HCT116 (cell line): ENCODE measurements around the gene UQCRC1. TPM values are rescaled to one million over a fixed set of nuclear protein-coding genes. Genes with fewer than 3 reads are reported as not detected.

Source experiments
- ATAC-seq: fragments of 200-7000 bp; cut with Tn5 transposase; 2 replicates; pipeline ENCODE4 v1.9.1; 2020; ENCODE audit warnings: mild to moderate bottlenecking, moderate library complexity
- BruUV-seq: library from RNA; stranded (reverse); fragments of 400-500 nt; replicated peaks from 2 replicates; lab custom pipeline; 2021; lab: Mats Ljungman, UMichigan
- CTCF ChIA-PET: fragments of 300-600 bp; sonication (Branson Sonifier 250); formaldehyde crosslinking; loops from one replicate; lab custom pipeline; 2021; ENCODE audit warnings: antibody characterized with exemption; lab: Charles Lee
- POLR2A ChIA-PET: fragments of 300-600, 350-600 bp; sonication (Branson Sonifier 250); formaldehyde crosslinking; loops from one replicate; lab custom pipeline; 2021; ENCODE audit warnings: antibody characterized with exemption; lab: Charles Lee
- RAD21 ChIA-PET, 2 experiments: fragments of 300-600 bp; sonication (Branson Sonifier 250); formaldehyde crosslinking; loops; one replicate each; lab custom pipeline; 2023; ENCODE audit warnings: low total read pairs in 2 of 2; ENCODE audit not compliant: uncharacterized antibody in 2 of 2, unreplicated experiment in 2 of 2, low non-redundant PET in 1 of 2; lab: Charles Lee
- DNase-seq: peaks from one replicate; pipeline ENCODE4 v3.0.0-alpha.2; 2010; ENCODE audit warnings: low read depth, low spot score
- H2AFZ ChIP-seq: fragments of 200-600 bp; shearing (Covaris generic), sonication (generic); 2 replicates; pipeline ENCODE4 v1.6.1; 2017; ENCODE audit warnings: low read depth, mixed run types, mixed read lengths, antibody characterized with exemption, low read length; ENCODE audit not compliant: poor library complexity, severe bottlenecking
- H3K27ac ChIP-seq: 2 replicates; pipeline ENCODE4 v1.5.1; 2012; ENCODE audit warnings: low read depth, low read length
- H3K27me3 ChIP-seq: fragments of 200-600 bp; sonication (generic); 2 replicates; pipeline ENCODE4 v1.6.1; 2016; ENCODE audit warnings: mixed run types, low read length, mixed read lengths; ENCODE audit not compliant: insufficient read depth
- H3K36me3 ChIP-seq, 2 experiments: fragments of 200-500 bp in 1 of 2; fragments of 200-600 bp in 1 of 2; sonication (Bioruptor generic) in 1 of 2; sonication (generic) in 1 of 2; 2 replicates each; pipeline versions ENCODE4 v1.5.1 to v1.6.1; 2014 to 2016; ENCODE audit warnings: low read length in 2 of 2, inconsistent platforms in 1 of 2, mixed read lengths in 1 of 2, mixed run types in 1 of 2; ENCODE audit not compliant: insufficient read depth in 2 of 2, control insufficient read depth in 1 of 2
- H3K4me1 ChIP-seq, 2 experiments: fragments of 200-600 bp in 1 of 2; sonication (generic) in 1 of 2; 2 replicates each; pipeline versions ENCODE4 v1.5.1 to v1.6.1; 2012 to 2017; ENCODE audit warnings: low read length in 2 of 2, inconsistent platforms in 1 of 2, mild to moderate bottlenecking in 1 of 2, mixed read lengths in 1 of 2, mixed run types in 1 of 2, moderate library complexity in 1 of 2; ENCODE audit not compliant: insufficient read depth in 2 of 2, control insufficient read depth in 1 of 2
- H3K4me2 ChIP-seq: fragments of 200-600 bp; sonication (generic); 2 replicates; pipeline ENCODE4 v1.6.1; 2017; ENCODE audit warnings: mixed run types, low read length, mixed read lengths
- H3K4me3 ChIP-seq, 2 experiments: fragments of 200-600 bp in 1 of 2; sonication (generic) in 1 of 2; replicated peaks in 1 of 2; 2 replicates each; pipeline ENCODE4 v1.5.1; 2011 to 2016; ENCODE audit warnings: low read length in 2 of 2, control low read depth in 1 of 2, low read depth in 1 of 2, mild to moderate bottlenecking in 1 of 2, mixed read lengths in 1 of 2, mixed run types in 1 of 2
- H3K79me2 ChIP-seq: fragments of 200-600 bp; sonication (generic); 2 replicates; pipeline ENCODE4 v1.6.1; 2017; ENCODE audit warnings: mild to moderate bottlenecking, mixed run types, low read length, moderate library complexity, mixed read lengths; ENCODE audit not compliant: insufficient read depth
- H3K9ac ChIP-seq: fragments of 200-600 bp; sonication (generic); 2 replicates; pipeline ENCODE4 v1.6.1; 2016; ENCODE audit warnings: low read length, mixed read lengths
- H3K9me2 ChIP-seq: fragments of 200-600 bp; sonication (generic), shearing (Covaris generic); 2 replicates; pipeline ENCODE4 v1.6.1; 2017; ENCODE audit warnings: mixed run types, mild to moderate bottlenecking, moderate library complexity; ENCODE audit not compliant: insufficient read depth
- H3K9me3 ChIP-seq, 2 experiments: fragments of 200-500 bp in 1 of 2; fragments of 200-600 bp in 1 of 2; sonication (Bioruptor generic) in 1 of 2; sonication (generic) in 1 of 2; 2 replicates each; pipeline ENCODE4 v1.6.1; 2014 to 2017; ENCODE audit warnings: low read length in 2 of 2, mixed read lengths in 2 of 2, inconsistent platforms in 1 of 2, low read depth in 1 of 2, mild to moderate bottlenecking in 1 of 2, mixed run types in 1 of 2, moderate library complexity in 1 of 2; ENCODE audit not compliant: control insufficient read depth in 1 of 2, insufficient read depth in 1 of 2
- H4K20me1 ChIP-seq: fragments of 200-600 bp; sonication (generic), shearing (Covaris generic); 2 replicates; pipeline ENCODE4 v1.6.1; 2017; ENCODE audit warnings: mixed run types, mild to moderate bottlenecking, moderate library complexity; ENCODE audit not compliant: insufficient read depth
- CBX3 ChIP-seq: IDR thresholded peaks from 2 replicates; pipeline ENCODE4 v1.6.1; 2012; ENCODE audit warnings: low read depth
- CEBPB ChIP-seq: IDR thresholded peaks from 2 replicates; pipeline ENCODE4 v1.6.1; 2012; ENCODE audit warnings: low read depth
- EZH2 ChIP-seq: fragments of 200-600 bp; sonication (generic); IDR thresholded peaks from 2 replicates; pipeline ENCODE4 v1.6.1; 2017; ENCODE audit warnings: antibody characterized with exemption, mixed run types
- FOSL1 ChIP-seq: IDR thresholded peaks from 2 replicates; pipeline ENCODE4 v1.6.1; 2012; ENCODE audit warnings: low read depth
- POLR2A ChIP-seq: IDR thresholded peaks from 2 replicates; pipeline ENCODE4 v1.7.0; 2011; ENCODE audit warnings: borderline replicate concordance; ENCODE audit not compliant: insufficient read depth, insufficient read length; ENCODE audit errors: extremely low read depth
- POLR2AphosphoS5 ChIP-seq: IDR thresholded peaks from 2 replicates; pipeline ENCODE4 v1.6.1; 2011; ENCODE audit warnings: mild to moderate bottlenecking, low read depth, low read length, moderate library complexity
- RAD21 ChIP-seq: IDR thresholded peaks from 2 replicates; pipeline ENCODE4 v1.6.1; 2012; ENCODE audit warnings: low read depth, mild to moderate bottlenecking
- SIN3A ChIP-seq: IDR thresholded peaks from 2 replicates; pipeline ENCODE4 v1.6.1; 2012; ENCODE audit warnings: low read depth
- SRF ChIP-seq: IDR thresholded peaks from 2 replicates; pipeline ENCODE4 v1.6.1; 2012; ENCODE audit warnings: low read depth
- ZNF274 ChIP-seq: fragments of 200-500 bp; sonication (Bioruptor generic); IDR thresholded peaks from 2 replicates; pipeline ENCODE4 v1.6.1; 2014; ENCODE audit warnings: mild to moderate bottlenecking, low read depth, low read length, inconsistent platforms
- intact Hi-C: fragments of 100-400 bp; cut with micrococcal nuclease; formaldehyde crosslinking; loops from 2 replicates; pipeline ENCODE4 v1.10.0; 2022
- total RNA-seq: library from RNA; stranded (reverse); gene quantifications from one replicate; pipeline ENCODE4 v1.2.1, GENCODE V29; 2021; ENCODE audit not compliant: unreplicated experiment
- TF ChIP-seq, protein P1 (sequence below): IDR thresholded peaks from 2 replicates; pipeline ENCODE4 v1.6.1; 2012
- TF ChIP-seq, protein P2 (sequence below): IDR thresholded peaks from 2 replicates; pipeline ENCODE4 v1.6.1; 2012; ENCODE audit warnings: low read depth
- TF ChIP-seq, protein P3 (sequence below): IDR thresholded peaks from 2 replicates; pipeline ENCODE4 v1.6.1; 2011; ENCODE audit warnings: mild to moderate bottlenecking, low read length, moderate library complexity; ENCODE audit not compliant: insufficient replicate concordance; ENCODE audit errors: extremely low read depth

Gene UQCRC1
- total RNA-seq, 1 experiment from 2014 or later, result 318 TPM

DNA sequence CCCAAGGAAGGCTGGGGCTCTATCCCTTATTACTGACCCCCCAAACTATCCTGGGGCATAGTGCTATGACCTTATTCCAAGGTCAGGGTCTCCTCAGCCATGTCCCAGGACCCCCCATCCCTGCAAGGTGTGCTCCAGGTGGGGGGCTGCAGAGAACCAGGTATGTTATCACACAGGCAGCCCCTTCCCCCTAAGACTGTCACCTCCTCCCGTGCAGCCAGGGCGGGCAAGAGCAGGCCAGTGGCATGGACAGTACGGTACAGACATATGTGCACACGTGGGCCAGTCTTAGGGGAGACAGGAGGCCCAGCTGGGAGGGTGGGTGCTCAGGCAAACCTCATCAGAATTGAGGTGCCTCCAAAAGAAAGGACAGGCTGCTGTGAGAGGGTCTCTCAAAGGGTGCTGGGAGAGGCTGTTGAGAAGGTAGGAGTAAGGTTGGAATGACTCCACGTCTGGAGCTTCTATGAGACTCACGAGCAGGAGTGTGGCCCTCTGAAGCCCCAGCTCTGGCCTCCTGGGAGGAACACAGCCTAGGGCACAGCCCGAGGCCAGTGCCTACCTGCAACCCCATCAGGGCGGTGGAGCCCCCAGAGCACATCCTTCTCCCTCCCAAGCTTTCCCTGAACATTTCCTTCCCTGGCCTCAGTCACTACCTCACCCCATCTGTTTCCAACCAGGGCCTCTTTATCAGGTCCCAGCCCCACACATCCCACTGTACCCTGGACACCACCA, 12.6 kb downstream of the UQCRC1 start:
- CTCF ChIA-PET, result interaction anchor here (1.7 kb wide), 1 partner anchor 38 kb away, joined by 6 read pairs; the partner anchor contains the start of gene SLC26A6
- no peak overlapping the region for H2AFZ ChIP-seq
- H3K4me3 ChIP-seq, result no peak overlapping the region
- TF ChIP-seq, protein P1, sequence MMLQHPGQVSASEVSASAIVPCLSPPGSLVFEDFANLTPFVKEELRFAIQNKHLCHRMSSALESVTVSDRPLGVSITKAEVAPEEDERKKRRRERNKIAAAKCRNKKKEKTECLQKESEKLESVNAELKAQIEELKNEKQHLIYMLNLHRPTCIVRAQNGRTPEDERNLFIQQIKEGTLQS, result no peak
- 0 out of 2 replicates have a peak, but pooled peaks have one; percentile 19 for TF ChIP-seq POLR2AphosphoS5
- peaks cover 11 to 21% of the 10 kb centered on the region in 2 experiments for H3K4me1 ChIP-seq
- H3K36me3 ChIP-seq, result peaks cover 8 to 38% of the 10 kb centered on the region in 2 experiments
- no peaks in the 10 kb centered on the region for H3K9me3 ChIP-seq
- H3K79me2 ChIP-seq, result no peaks in the 10 kb centered on the region
- DNase-seq (no peak), ATAC-seq (no peak)
- H3K27ac ChIP-seq, result no peak overlapping the region; the same call in 1 of the 2 replicates
- no peaks in the 10 kb centered on the region for H3K27me3 ChIP-seq
- no peak overlapping the region for H3K9ac ChIP-seq
- no peaks in the 10 kb centered on the region for H3K9me2 ChIP-seq
- no peaks in the 10 kb centered on the region for H4K20me1 ChIP-seq
- POLR2A ChIA-PET, result no interaction called here
- intact Hi-C loops, result no loop called here
- H3K4me2 ChIP-seq, result 0 out of 2 replicates have a peak overlapping the region, but pooled peaks have one; percentile 65
- BruUV-seq, result no TSS peak
- RAD21 ChIA-PET, result no interaction called here

DNA sequence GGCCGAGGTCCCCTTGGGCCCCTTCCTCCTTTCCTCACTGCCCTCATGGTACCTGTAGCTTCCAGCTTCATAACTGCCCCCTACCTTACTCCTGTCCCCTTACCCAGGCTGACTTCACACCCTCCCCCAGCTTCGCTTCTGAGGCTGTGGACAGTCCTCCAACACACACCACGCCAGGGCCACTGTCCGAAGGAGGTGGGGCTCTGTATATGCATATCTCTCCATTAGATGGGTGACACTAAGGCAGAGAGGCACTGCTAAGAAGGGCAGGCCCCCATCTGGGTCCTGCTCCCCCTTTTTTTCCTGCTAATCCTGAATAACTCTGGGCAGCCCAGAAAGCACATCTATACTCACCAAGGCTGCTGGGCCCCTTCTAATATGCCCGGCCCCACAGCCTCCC, 13.3 kb downstream of the UQCRC1 start:
- H3K9me3 ChIP-seq, result no peaks in the 10 kb centered on the region
- peak overlapping the region; percentile 65 for H3K4me2 ChIP-seq
- ChIA-PET CTCF (no interaction called here), RAD21 (no interaction called here)
- ATAC-seq (peak; percentile 18), DNase-seq (no peak)
- no peak overlapping the region; a peak in 1 of 4 replicates for H3K4me3 ChIP-seq
- intact Hi-C loops, result no loop called here
- H4K20me1 ChIP-seq, result no peaks in the 10 kb centered on the region
- peaks cover 5 to 33% of the 10 kb centered on the region in 2 experiments for H3K36me3 ChIP-seq
- no peaks in the 10 kb centered on the region for H3K27me3 ChIP-seq
- peak overlapping the region; percentile 21 for H3K27ac ChIP-seq
- H3K9me2 ChIP-seq, result no peaks in the 10 kb centered on the region
- BruUV-seq, result no TSS peak
- no peak overlapping the region for H3K9ac ChIP-seq
- TF ChIP-seq CBX3 (no peak), ZNF274 (no peak), POLR2A (no peak), FOSL1 (no peak), EZH2 (no peak), SIN3A (no peak), CEBPB (no peak), RAD21 (no peak), SRF (no peak)
- TF ChIP-seq, protein P1, result no peak
- TF ChIP-seq, protein P2, sequence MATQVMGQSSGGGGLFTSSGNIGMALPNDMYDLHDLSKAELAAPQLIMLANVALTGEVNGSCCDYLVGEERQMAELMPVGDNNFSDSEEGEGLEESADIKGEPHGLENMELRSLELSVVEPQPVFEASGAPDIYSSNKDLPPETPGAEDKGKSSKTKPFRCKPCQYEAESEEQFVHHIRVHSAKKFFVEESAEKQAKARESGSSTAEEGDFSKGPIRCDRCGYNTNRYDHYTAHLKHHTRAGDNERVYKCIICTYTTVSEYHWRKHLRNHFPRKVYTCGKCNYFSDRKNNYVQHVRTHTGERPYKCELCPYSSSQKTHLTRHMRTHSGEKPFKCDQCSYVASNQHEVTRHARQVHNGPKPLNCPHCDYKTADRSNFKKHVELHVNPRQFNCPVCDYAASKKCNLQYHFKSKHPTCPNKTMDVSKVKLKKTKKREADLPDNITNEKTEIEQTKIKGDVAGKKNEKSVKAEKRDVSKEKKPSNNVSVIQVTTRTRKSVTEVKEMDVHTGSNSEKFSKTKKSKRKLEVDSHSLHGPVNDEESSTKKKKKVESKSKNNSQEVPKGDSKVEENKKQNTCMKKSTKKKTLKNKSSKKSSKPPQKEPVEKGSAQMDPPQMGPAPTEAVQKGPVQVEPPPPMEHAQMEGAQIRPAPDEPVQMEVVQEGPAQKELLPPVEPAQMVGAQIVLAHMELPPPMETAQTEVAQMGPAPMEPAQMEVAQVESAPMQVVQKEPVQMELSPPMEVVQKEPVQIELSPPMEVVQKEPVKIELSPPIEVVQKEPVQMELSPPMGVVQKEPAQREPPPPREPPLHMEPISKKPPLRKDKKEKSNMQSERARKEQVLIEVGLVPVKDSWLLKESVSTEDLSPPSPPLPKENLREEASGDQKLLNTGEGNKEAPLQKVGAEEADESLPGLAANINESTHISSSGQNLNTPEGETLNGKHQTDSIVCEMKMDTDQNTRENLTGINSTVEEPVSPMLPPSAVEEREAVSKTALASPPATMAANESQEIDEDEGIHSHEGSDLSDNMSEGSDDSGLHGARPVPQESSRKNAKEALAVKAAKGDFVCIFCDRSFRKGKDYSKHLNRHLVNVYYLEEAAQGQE, result no peak
- TF ChIP-seq, protein P3, sequence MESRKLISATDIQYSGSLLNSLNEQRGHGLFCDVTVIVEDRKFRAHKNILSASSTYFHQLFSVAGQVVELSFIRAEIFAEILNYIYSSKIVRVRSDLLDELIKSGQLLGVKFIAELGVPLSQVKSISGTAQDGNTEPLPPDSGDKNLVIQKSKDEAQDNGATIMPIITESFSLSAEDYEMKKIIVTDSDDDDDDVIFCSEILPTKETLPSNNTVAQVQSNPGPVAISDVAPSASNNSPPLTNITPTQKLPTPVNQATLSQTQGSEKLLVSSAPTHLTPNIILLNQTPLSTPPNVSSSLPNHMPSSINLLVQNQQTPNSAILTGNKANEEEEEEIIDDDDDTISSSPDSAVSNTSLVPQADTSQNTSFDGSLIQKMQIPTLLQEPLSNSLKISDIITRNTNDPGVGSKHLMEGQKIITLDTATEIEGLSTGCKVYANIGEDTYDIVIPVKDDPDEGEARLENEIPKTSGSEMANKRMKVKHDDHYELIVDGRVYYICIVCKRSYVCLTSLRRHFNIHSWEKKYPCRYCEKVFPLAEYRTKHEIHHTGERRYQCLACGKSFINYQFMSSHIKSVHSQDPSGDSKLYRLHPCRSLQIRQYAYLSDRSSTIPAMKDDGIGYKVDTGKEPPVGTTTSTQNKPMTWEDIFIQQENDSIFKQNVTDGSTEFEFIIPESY, result no peak
- TF ChIP-seq, all 23 proteins: peak for 0
- H2AFZ ChIP-seq, result no peak overlapping the region
- no peaks in the 10 kb centered on the region for H3K79me2 ChIP-seq
- peaks cover 11 to 21% of the 10 kb centered on the region in 2 experiments for H3K4me1 ChIP-seq
- POLR2A ChIA-PET, result no interaction called here
